Fibroblast of villous mesenchyme (primary cell): Measurements from ENCODE around the gene MRPS5. TPM values are rescaled to one million over a fixed set of nuclear protein-coding genes. Genes with fewer than 3 reads are reported as not detected.

Experiments used
- DNase-seq: peaks from one replicate; pipeline ENCODE4 v3.0.0-alpha.2; 2010; ENCODE audit warnings: low read depth
- H3K4me3 ChIP-seq: 2 replicates; pipeline ENCODE4 v1.5.1; 2011; ENCODE audit warnings: low read depth, mild to moderate bottlenecking, low read length
- CTCF ChIP-seq: IDR thresholded peaks from 2 replicates; pipeline ENCODE4 v1.5.1; 2012; ENCODE audit warnings: low read depth, mild to moderate bottlenecking, low read length; ENCODE audit not compliant: insufficient read depth
- total RNA-seq: library from RNA; depleted of rRNA; stranded (reverse); fragments of >200 nt; gene quantifications from 2 replicates; pipeline ENCODE4 v1.2.3, GENCODE V29; 2012

MRPS5 gene
- total RNA-seq, 1 donor: 32.0 TPM

DNA sequence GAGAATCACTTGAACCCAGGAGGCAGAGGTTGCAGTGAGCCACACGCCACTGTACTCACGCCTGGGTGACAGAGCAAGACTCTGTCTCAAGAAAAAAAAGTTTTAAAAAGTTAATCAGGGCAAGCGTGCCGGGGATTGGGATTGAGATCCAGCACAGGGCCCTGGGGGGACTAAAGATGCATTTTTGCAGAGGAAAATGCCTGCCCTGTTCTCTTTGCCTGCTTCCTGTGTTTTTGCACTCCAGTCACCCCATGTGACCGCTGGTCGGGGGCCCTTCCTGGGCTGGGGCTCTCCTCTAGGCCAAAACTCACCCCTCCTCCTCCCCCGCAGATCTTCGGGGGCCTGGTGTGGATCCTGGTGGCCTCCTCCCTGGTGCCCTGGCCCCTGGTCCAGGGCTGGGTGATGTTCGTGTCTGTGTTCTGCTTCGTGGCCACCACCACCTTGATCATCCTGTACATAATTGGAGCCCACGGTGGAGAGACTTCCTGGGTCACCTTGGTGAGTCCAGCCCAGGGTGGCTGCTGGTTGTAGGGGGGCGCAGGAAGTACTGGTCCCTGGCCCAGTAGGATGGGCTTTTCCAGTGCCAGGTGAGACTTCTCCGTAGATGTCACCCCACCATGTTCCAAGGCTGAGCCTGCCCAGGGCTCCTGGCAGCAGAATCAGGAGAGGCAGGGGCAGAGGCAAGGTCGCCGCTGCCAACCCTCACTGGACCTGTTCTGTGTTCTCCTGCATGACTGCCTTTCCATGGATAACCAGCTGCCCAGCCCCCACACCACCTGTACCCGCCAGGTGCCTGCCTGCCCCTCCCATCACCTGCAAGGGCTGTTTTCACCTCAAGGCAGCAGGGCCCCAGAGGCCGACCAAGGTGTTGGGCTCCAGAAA lies 73.7 kb downstream of the MRPS5 start:
- no peak for DNase-seq
- no peak for TF ChIP-seq CTCF
- H3K4me3 ChIP-seq: no peak overlapping the region

DNA sequence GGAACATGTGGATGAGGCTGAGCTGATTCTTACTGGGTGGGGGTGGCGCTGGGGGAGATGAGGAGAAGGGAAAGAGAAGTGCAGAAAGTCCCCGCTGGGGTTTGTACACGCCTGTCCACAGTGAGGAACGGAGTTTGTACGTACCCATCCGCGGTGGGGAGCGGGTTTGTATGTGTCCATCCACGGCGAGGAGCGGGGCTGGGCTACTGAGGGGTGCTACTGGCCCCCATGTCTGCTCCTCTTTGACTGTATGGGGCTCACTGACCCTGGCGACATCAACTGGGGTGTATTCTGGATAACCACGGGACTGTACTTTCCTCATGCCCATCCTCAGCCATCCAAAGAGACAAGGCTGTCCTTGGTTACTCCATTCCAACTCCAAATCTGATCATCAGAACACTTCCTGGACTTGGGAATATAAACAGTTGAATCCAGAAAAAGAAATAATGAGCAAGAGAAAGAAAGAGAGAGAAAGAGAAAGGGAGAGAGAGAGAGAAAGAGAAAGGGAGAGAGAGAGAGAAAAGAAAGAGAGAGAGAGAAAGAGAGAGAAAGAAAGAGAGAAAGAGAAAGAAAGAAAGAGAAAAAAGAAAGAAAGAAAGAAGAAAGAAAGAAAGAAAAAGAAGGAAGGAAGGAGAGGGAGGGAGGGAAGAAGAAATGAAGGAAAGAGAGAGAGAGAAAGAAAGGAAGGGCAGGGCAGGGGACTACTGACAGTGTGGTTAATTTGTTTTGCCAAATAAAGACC lies 75.1 kb downstream of the MRPS5 start:
- H3K4me3 ChIP-seq: no peak overlapping the region
- no peak for DNase-seq
- no peak for TF ChIP-seq CTCF

DNA sequence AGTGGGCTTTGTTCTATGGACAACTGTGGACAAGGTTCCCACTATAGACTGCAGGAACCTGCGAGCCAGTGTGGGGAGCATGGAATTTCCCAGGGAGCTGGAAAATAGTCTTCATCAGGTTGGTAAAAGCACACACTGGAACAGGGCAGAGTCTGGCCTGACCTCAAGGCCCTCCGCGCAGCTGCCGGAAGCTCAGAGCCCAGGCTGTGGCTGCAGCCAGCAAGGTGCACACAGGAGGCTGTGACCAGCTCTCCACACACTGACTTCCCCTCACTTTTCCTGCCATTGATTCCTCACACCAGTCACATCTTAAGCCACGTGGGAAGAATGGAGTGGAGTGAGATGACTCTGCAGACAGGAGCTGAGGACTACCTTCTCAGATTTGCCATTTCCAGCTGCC lies 77.0 kb downstream of the MRPS5 start:
- DNase-seq: no peak
- no peak for TF ChIP-seq CTCF
- H3K4me3 ChIP-seq: no peak overlapping the region

GRCh38 chr2:95043300-95044093 lies 78.1 kb downstream of the MRPS5 start:
- no peak for TF ChIP-seq CTCF
- no peak overlapping the region for H3K4me3 ChIP-seq
- DNase-seq: peak; percentile 80

DNA sequence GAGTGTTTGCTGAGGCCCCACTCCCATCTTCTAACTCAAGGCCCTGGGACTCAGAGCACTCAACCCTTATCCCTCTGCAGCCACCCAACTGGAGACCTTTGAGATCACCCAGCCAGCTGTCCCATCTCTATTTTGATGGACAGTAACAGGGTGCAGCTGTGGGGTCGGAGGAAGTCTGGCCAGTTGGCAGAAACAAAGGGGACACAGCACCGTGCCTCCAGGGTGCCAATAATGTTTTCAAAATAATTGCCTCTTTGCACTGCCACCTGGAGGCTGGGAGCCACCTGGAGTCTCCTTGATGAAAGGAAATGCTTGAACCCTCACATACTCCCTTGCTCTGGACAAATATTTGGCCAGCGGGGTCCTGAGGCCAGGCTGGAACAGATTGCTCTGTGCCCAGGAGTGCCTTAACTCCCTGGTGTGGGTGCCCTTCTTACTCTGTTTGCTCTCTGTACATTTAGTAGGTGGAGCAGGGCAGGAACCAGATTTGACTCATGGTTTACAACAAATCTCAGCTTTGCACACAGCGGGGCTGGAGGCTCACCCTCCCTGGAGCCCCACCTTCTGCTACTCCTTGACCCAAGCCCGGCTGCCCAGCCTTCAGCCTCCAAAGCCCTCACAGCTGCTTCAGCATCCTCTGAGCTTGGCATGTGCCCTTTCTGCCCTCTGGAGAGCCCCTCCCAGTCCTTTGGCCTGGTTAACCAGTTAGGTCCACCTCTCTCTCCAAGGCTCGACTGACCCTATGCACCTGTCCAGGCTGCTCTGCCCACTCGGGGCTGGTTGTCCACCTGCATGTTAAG lies 78.9 kb downstream of the MRPS5 start:
- H3K4me3 ChIP-seq: no peak overlapping the region
- no peak for TF ChIP-seq CTCF
- DNase-seq: no peak

GRCh38 chr2:95041824-95042442 lies 79.7 kb downstream of the MRPS5 start:
- no peak for DNase-seq
- H3K4me3 ChIP-seq: no peak overlapping the region
- TF ChIP-seq CTCF: no peak
